ENCODE data around the gene AKAP9.

GRCh38 chr7:91957823-91958222, 17.2 kb downstream of the AKAP9 start:
- TF ChIP-seq POLR2A (IDR thresholded peaks at IDR 0.05): no peak
- TF ChIP-seq CTCF (IDR thresholded peaks at IDR 0.05): no peak
- no peak for TF ChIP-seq POLR2AphosphoS5 (IDR thresholded peaks at IDR 0.05)

Data from suprapubic skin (tissue), 4 donors.